ENCODE results near the gene LCE3C. TPM values are rescaled to one million over a fixed set of nuclear protein-coding genes. Genes with fewer than 3 reads are reported as not detected.

Gene LCE3C
- not detected in 2 replicates for total RNA-seq

GRCh38 chr1:152599934-152600333 lies at the start of gene LCE3C:
LCE3C (plus strand) TSS chr1:152600234; CDS start chr1:152600732, 498 bp downstream.

GRCh38 chr1:152566681-152567080 lies 33.4 kb upstream of the LCE3C start, which contains the start of gene LCE3E:
LCE3E (minus strand) TSS chr1:152566780; CDS start chr1:152566208, 572 bp downstream.

GRCh38 chr1:152580433-152580832 lies 19.6 kb upstream of the LCE3C start, which contains the start of gene LCE3D:
LCE3D (minus strand) TSS chr1:152580516; CDS start chr1:152579936, 580 bp downstream.

GRCh38 chr1:152613511-152613910 lies 13.5 kb downstream of the LCE3C start, which contains the start of gene LCE3B:
LCE3B (plus strand) TSS chr1:152613811; CDS start chr1:152613811, 0 bp downstream.

GRCh38 chr1:152622803-152623202 lies 22.8 kb downstream of the LCE3C start, which contains the start of gene LCE3A:
LCE3A (minus strand) TSS chr1:152623103; CDS start chr1:152623103, 0 bp downstream.

Other genes starting within 250 kb of the LCE3C start
- gene FLG2, start 240.2 kb upstream of the LCE3C start, total RNA-seq = under 0.01 TPM in 2 replicates
- under 0.01 and 0.09 TPM in 2 replicates for gene CRNN, start 186.0 kb upstream of the LCE3C start, total RNA-seq
- not detected in 2 replicates for gene LCE5A, start 89.4 kb upstream of the LCE3C start, total RNA-seq
- gene CRCT1, start 85.8 kb upstream of the LCE3C start, total RNA-seq = not detected in 2 replicates
- not detected in 2 replicates for gene LCE3E, start 33.5 kb upstream of the LCE3C start, total RNA-seq
- not detected in 2 replicates for gene LCE3D, start 19.7 kb upstream of the LCE3C start, total RNA-seq
- gene LCE3B, start 13.6 kb downstream of the LCE3C start, total RNA-seq = not detected in 2 replicates
- not detected in 2 replicates for gene LCE3A, start 22.9 kb downstream of the LCE3C start, total RNA-seq
- not detected in 2 replicates for gene LCE2D, start 63.1 kb downstream of the LCE3C start, total RNA-seq
- not detected in 2 replicates for gene LCE2C, start 75.0 kb downstream of the LCE3C start, total RNA-seq
- not detected in 2 replicates for gene LCE2B, start 85.9 kb downstream of the LCE3C start, total RNA-seq
- gene LCE2A, start 98.1 kb downstream of the LCE3C start, total RNA-seq = not detected in 2 replicates
- not detected in 2 replicates for gene LCE4A, start 107.9 kb downstream of the LCE3C start, total RNA-seq
- not detected in 2 replicates for gene KPRP, start 157.8 kb downstream of the LCE3C start, total RNA-seq
- not detected in 2 replicates for gene LCE1F, start 174.9 kb downstream of the LCE3C start, total RNA-seq
- gene LCE1E, start 186.0 kb downstream of the LCE3C start, total RNA-seq = not detected in 2 replicates
- gene LCE1D, start 196.5 kb downstream of the LCE3C start, total RNA-seq = not detected in 2 replicates
- not detected in 2 replicates for gene LCE1C, start 206.4 kb downstream of the LCE3C start, total RNA-seq
- gene LCE1B, start 211.7 kb downstream of the LCE3C start, total RNA-seq = not detected in 2 replicates
- not detected in 2 replicates for gene LCE1A, start 227.2 kb downstream of the LCE3C start, total RNA-seq
- not detected in 2 replicates for gene LCE6A, start 242.6 kb downstream of the LCE3C start, total RNA-seq

All from bronchial smooth muscle cell (primary cell).